Calu3 (cell line): Measurements from ENCODE around the gene HEATR1. TPM values are rescaled to one million over a fixed set of nuclear protein-coding genes. Genes with fewer than 3 reads are reported as not detected.
A peak's percentile ranks its signal among the peaks of the same experiment; 100 is the strongest.

Experiments used
- BruUV-seq: library from RNA; stranded (reverse); fragments of 400-500 nt; replicated peaks from 2 replicates; lab custom pipeline; 2021; lab: Mats Ljungman, UMichigan
- CTCF ChIA-PET: fragments of 300-600 bp; sonication (Branson Sonifier 250); formaldehyde crosslinking; loops from one replicate; lab custom pipeline; 2022; ENCODE audit warnings: antibody characterized with exemption; lab: Charles Lee
- DNase-seq: peaks from one replicate; pipeline ENCODE4 v3.0.0; 2022
- H3K27ac Mint-ChIP-seq: one replicate; pipeline ENCODE4 v1.8.0; 2022; ENCODE audit warnings: mixed read lengths; ENCODE audit not compliant: unreplicated experiment
- H3K27me3 Mint-ChIP-seq: one replicate; pipeline ENCODE4 v1.8.0; 2022; ENCODE audit warnings: mixed read lengths; ENCODE audit not compliant: unreplicated experiment
- H3K36me3 Mint-ChIP-seq: one replicate; pipeline ENCODE4 v1.8.0; 2022; ENCODE audit warnings: mild to moderate bottlenecking, moderate library complexity, mixed read lengths; ENCODE audit not compliant: insufficient read depth, unreplicated experiment
- H3K4me1 Mint-ChIP-seq: one replicate; pipeline ENCODE4 v1.8.0; 2022; ENCODE audit warnings: mild to moderate bottlenecking, low read depth, mixed read lengths; ENCODE audit not compliant: unreplicated experiment
- H3K4me3 Mint-ChIP-seq: one replicate; pipeline ENCODE4 v1.8.0; 2022; ENCODE audit warnings: mild to moderate bottlenecking, low read depth, moderate library complexity, mixed read lengths; ENCODE audit not compliant: unreplicated experiment
- H3K9me3 Mint-ChIP-seq: one replicate; pipeline ENCODE4 v1.8.0; 2022; ENCODE audit warnings: low read depth, mixed read lengths; ENCODE audit not compliant: unreplicated experiment
- CTCF ChIP-seq: fragments of 200-600 bp; IDR thresholded peaks from one replicate; pipeline ENCODE4 v1.8.0; 2022; ENCODE audit warnings: antibody characterized with exemption; ENCODE audit not compliant: unreplicated experiment
- intact Hi-C: fragments of 100-400 bp; cut with micrococcal nuclease; formaldehyde crosslinking; loops from one replicate; pipeline ENCODE4 v1.10.0; 2022; ENCODE audit not compliant: unreplicated experiment
- total RNA-seq: library from RNA; stranded (reverse); gene quantifications from 2 replicates; pipeline ENCODE4 v1.2.3, GENCODE V29; 2022

Gene HEATR1
- total RNA-seq, 1 experiment from 2014 or later = 75.5 TPM

- Mint-ChIP-seq H3K9me3 (no peaks in the 10 kb centered on the region), H3K36me3 (peaks cover 24% of the 10 kb centered on the region), H3K4me3 (no peak overlapping the region), H3K27me3 (no peaks in the 10 kb centered on the region), H3K4me1 (peaks cover 22% of the 10 kb centered on the region), H3K27ac (no peak overlapping the region)
- BruUV-seq = no TSS peak
- no peak for DNase-seq
- no peak for TF ChIP-seq CTCF
- intact Hi-C loops = loop anchor here (1.0 to 5.0 kb wide), 2 partner anchors 39 to 428 kb away; no protein-coding TSS in a partner anchor
- CTCF ChIA-PET = interaction anchor here (1.9 kb wide), 1 partner anchor 28 kb away, joined by 5 read pairs; no protein-coding TSS in a partner anchor
Measured at GRCh38 chr1:236530959-236531358, 73.4 kb downstream of the HEATR1 start.

- DNase-seq = no peak
- Mint-ChIP-seq H3K4me3 (no peak overlapping the region), H3K36me3 (peaks cover 24% of the 10 kb centered on the region), H3K27ac (no peak overlapping the region), H3K9me3 (no peaks in the 10 kb centered on the region), H3K4me1 (peaks cover 22% of the 10 kb centered on the region), H3K27me3 (no peaks in the 10 kb centered on the region)
- intact Hi-C loops = loop anchor here (5.0 kb wide), 1 partner anchor 38 kb away; no protein-coding TSS in a partner anchor
- TF ChIP-seq CTCF = no peak
- CTCF ChIA-PET = no interaction called here
- BruUV-seq = no TSS peak
Measured at GRCh38 chr1:236530286-236530685, 74.0 kb downstream of the HEATR1 start.

GRCh38 chr1:236526079-236526478 lies 78.2 kb downstream of the HEATR1 start:
- no peaks in the 10 kb centered on the region for H3K4me1 Mint-ChIP-seq
- CTCF ChIA-PET = no interaction called here
- no peaks in the 10 kb centered on the region for H3K27me3 Mint-ChIP-seq
- H3K4me3 Mint-ChIP-seq = no peak overlapping the region
- peaks cover 24% of the 10 kb centered on the region for H3K36me3 Mint-ChIP-seq
- intact Hi-C loops = no loop called here
- BruUV-seq = no TSS peak
- no peak overlapping the region for H3K27ac Mint-ChIP-seq
- DNase-seq = no peak
- no peaks in the 10 kb centered on the region for H3K9me3 Mint-ChIP-seq
- TF ChIP-seq CTCF = no peak

GRCh38 chr1:236524895-236525184 lies 79.5 kb downstream of the HEATR1 start:
- Mint-ChIP-seq H3K4me1 (no peaks in the 10 kb centered on the region), H3K27ac (peak overlapping the region; percentile 92), H3K36me3 (peaks cover 24% of the 10 kb centered on the region), H3K9me3 (no peaks in the 10 kb centered on the region), H3K27me3 (no peaks in the 10 kb centered on the region), H3K4me3 (peak overlapping the region; percentile 93)
- intact Hi-C loops = loop anchor here (5.0 kb wide), 1 partner anchor 133 kb away; the partner anchor contains the start of gene EDARADD
- no peak for DNase-seq
- TF ChIP-seq CTCF = no peak
- CTCF ChIA-PET = no interaction called here
- BruUV-seq = no TSS peak
